Skeletal muscle tissue (tissue), 4 donors: Measurements from ENCODE around the gene ZG16. TPM values are rescaled to one million over a fixed set of nuclear protein-coding genes. Genes with fewer than 3 reads are reported as not detected.
A peak's percentile ranks its signal among the peaks of the same experiment; 100 is the strongest.

Experiments
- H3K27ac ChIP-seq: one replicate; pipeline ENCODE4 v1.7.0; 2013; ENCODE audit warnings: mild to moderate bottlenecking, low read depth, low read length, inconsistent platforms
- H3K27me3 ChIP-seq, 3 donors: one replicate each; pipeline ENCODE4 v1.7.0; 2013; ENCODE audit warnings: low read length in 3 of 3; ENCODE audit not compliant: control insufficient read depth in 3 of 3, insufficient read depth in 3 of 3
- H3K36me3 ChIP-seq, 3 donors: one replicate each; pipeline ENCODE4 v1.7.0; 2013; ENCODE audit warnings: low read length in 3 of 3; ENCODE audit not compliant: control insufficient read depth in 3 of 3, insufficient read depth in 3 of 3
- H3K4me1 ChIP-seq, 3 donors: one replicate each; pipeline ENCODE4 v1.7.0; 2013; ENCODE audit warnings: low read length in 3 of 3, mild to moderate bottlenecking in 3 of 3; ENCODE audit not compliant: control insufficient read depth in 3 of 3, insufficient read depth in 3 of 3
- H3K4me3 ChIP-seq, 3 donors: one replicate each; pipeline ENCODE4 v1.7.0; 2013; ENCODE audit warnings: low read length in 3 of 3
- H3K9ac ChIP-seq, 3 donors: one replicate each; pipeline ENCODE4 v1.7.0; 2013; ENCODE audit warnings: low read length in 3 of 3, mild to moderate bottlenecking in 3 of 3, moderate library complexity in 2 of 3, low read depth in 1 of 3
- H3K9me3 ChIP-seq, 3 donors: one replicate each; pipeline ENCODE4 v1.7.0; 2013; ENCODE audit warnings: low read length in 3 of 3; ENCODE audit not compliant: control insufficient read depth in 3 of 3
- total RNA-seq: library from RNA; depleted of rRNA; stranded (reverse); fragments of >200 nt; gene quantifications from one replicate; pipeline ENCODE4 v1.2.3, GENCODE V29; 2014
- donor health status: Osteomylitis.

The ZG16 gene
- total RNA-seq, 1 donor from 2014 or later, result not detected

GRCh38 chr16:29820271-29820701 lies 42.2 kb downstream of the ZG16 start, which contains the start of gene MVP:
MVP (plus strand) TSS chr16:29820462; CDS start chr16:29830550, 10,088 bp downstream.
- Histone ChIP-seq H3K9me3 (no peaks in the 10 kb centered on the region), H3K9ac (peak within 1 kb of the TSS; percentile 75 to 92 (median 88)), H3K27me3 (no peaks in the 10 kb centered on the region), H3K4me3 (peak within 1 kb of the TSS; percentile 85 to 94 (median 89)), H3K4me1 (peaks cover 59 to 69% (median 63%) of the 10 kb centered on the region in 3 donors), H3K36me3 (peaks cover 14 to 17% (median 16%) of the 10 kb centered on the region in 3 donors), H3K27ac (peak within 1 kb of the TSS; percentile 93)

GRCh38 chr16:29820730-29821642 lies 42.9 kb downstream of the ZG16 start:
- peak overlapping the region; percentile 75 to 92 (median 88) for H3K9ac ChIP-seq
- peak overlapping the region; percentile 85 to 94 (median 89) for H3K4me3 ChIP-seq
- peaks cover 14 to 17% (median 16%) of the 10 kb centered on the region in 3 donors for H3K36me3 ChIP-seq
- no peaks in the 10 kb centered on the region for H3K27me3 ChIP-seq
- peaks cover 65 to 75% (median 69%) of the 10 kb centered on the region in 3 donors for H3K4me1 ChIP-seq
- H3K27ac ChIP-seq, result peak overlapping the region; percentile 93
- H3K9me3 ChIP-seq, result no peaks in the 10 kb centered on the region

GRCh38 chr16:29821643-29822115 lies 43.6 kb downstream of the ZG16 start:
- Histone ChIP-seq H3K27me3 (no peaks in the 10 kb centered on the region), H3K27ac (peak overlapping the region; percentile 93), H3K36me3 (peaks cover 14 to 17% (median 16%) of the 10 kb centered on the region in 3 donors), H3K4me3 (peak overlapping the region; percentile 85 to 94 (median 89)), H3K9ac (peak overlapping the region; percentile 75 to 92 (median 88)), H3K4me1 (peaks cover 67 to 74% (median 70%) of the 10 kb centered on the region in 3 donors), H3K9me3 (no peaks in the 10 kb centered on the region)

- no peaks in the 10 kb centered on the region for H3K9me3 ChIP-seq
- peak overlapping the region; percentile 69 for H3K27ac ChIP-seq
- peaks cover 52 to 60% (median 54%) of the 10 kb centered on the region in 3 donors for H3K4me1 ChIP-seq
- peak overlapping the region in 1 of 3 donors; percentile 56 for H3K4me3 ChIP-seq
- no peaks in the 10 kb centered on the region for H3K27me3 ChIP-seq
- peak overlapping the region in 1 of 3 donors; percentile 57 for H3K9ac ChIP-seq
- H3K36me3 ChIP-seq, result peaks cover 0 to 2% (median 2%) of the 10 kb centered on the region in 3 donors
Observed at GRCh38 chr16:29824589-29825144, 46.6 kb downstream of the ZG16 start.

- H3K27ac ChIP-seq, result peak overlapping the region; percentile 69
- H3K9me3 ChIP-seq, result no peaks in the 10 kb centered on the region
- peaks cover 48 to 53% (median 49%) of the 10 kb centered on the region in 3 donors for H3K4me1 ChIP-seq
- H3K27me3 ChIP-seq, result no peaks in the 10 kb centered on the region
- peak overlapping the region in 2 of 3 donors; percentile 50 to 57 for H3K9ac ChIP-seq
- peaks cover 0 to 5% (median 4%) of the 10 kb centered on the region in 3 donors for H3K36me3 ChIP-seq
- H3K4me3 ChIP-seq, result peak overlapping the region in 2 of 3 donors; percentile 35 to 56
Observed at GRCh38 chr16:29825145-29826044, 47.3 kb downstream of the ZG16 start.

- Histone ChIP-seq H3K4me1 (peaks cover 38 to 46% (median 41%) of the 10 kb centered on the region in 3 donors), H3K36me3 (peaks cover 0 to 9% (median 7%) of the 10 kb centered on the region in 3 donors), H3K9me3 (no peaks in the 10 kb centered on the region), H3K27ac (no peak overlapping the region), H3K9ac (no peak overlapping the region), H3K4me3 (peak overlapping the region in 1 of 3 donors; percentile 15), H3K27me3 (no peaks in the 10 kb centered on the region)
Observed at GRCh38 chr16:29826342-29826695, 48.3 kb downstream of the ZG16 start.

GRCh38 chr16:29830774-29831173 lies 52.7 kb downstream of the ZG16 start:
- H3K9me3 ChIP-seq, result no peaks in the 10 kb centered on the region
- no peak overlapping the region for H3K9ac ChIP-seq
- no peak overlapping the region for H3K4me3 ChIP-seq
- peaks cover 8 to 14% (median 14%) of the 10 kb centered on the region in 3 donors for H3K4me1 ChIP-seq
- no peak overlapping the region for H3K27ac ChIP-seq
- H3K36me3 ChIP-seq, result peaks cover 17 to 26% (median 24%) of the 10 kb centered on the region in 3 donors
- no peaks in the 10 kb centered on the region for H3K27me3 ChIP-seq

- H3K36me3 ChIP-seq, result peaks cover 19 to 27% (median 26%) of the 10 kb centered on the region in 3 donors
- H3K27ac ChIP-seq, result no peak overlapping the region
Observed at GRCh38 chr16:29831490-29831889, 53.4 kb downstream of the ZG16 start.

More at GRCh38 chr16:29831490-29831889, 53.4 kb downstream of the ZG16 start:
- Histone ChIP-seq H3K27me3 (no peaks in the 10 kb centered on the region), H3K9me3 (no peaks in the 10 kb centered on the region), H3K9ac (no peak overlapping the region), H3K4me3 (no peak overlapping the region), H3K4me1 (peaks cover 3 to 8% (median 8%) of the 10 kb centered on the region in 3 donors)
